Measurements from ENCODE around the gene CRYBA1. TPM values are rescaled to one million over a fixed set of nuclear protein-coding genes. Genes with fewer than 3 reads are reported as not detected.

Gene CRYBA1
- total RNA-seq, 1 experiment from 2014 or later = not detected

GRCh38 chr17:29283496-29283895 is 36.8 kb downstream of the CRYBA1 start:
- Mint-ChIP-seq H3K27me3 (ENCODE audit: unreplicated experiment) (no peaks in the 10 kb centered on the region), H3K4me3 (ENCODE audit: low read depth, unreplicated experiment) (no peak overlapping the region), H3K27ac (ENCODE audit: unreplicated experiment) (peak overlapping the region; percentile 8), H3K36me3 (ENCODE audit: insufficient read depth, unreplicated experiment) (peaks cover 87% of the 10 kb centered on the region), H3K4me1 (ENCODE audit: low read depth, unreplicated experiment) (peaks cover 30% of the 10 kb centered on the region), H3K9me3 (ENCODE audit: low read depth, unreplicated experiment) (no peaks in the 10 kb centered on the region)
- no peak for DNase-seq
- CTCF ChIA-PET = interaction anchor here (1.4 kb wide), 1 partner anchor 11 kb away, joined by 4 read pairs; the partner anchor contains the start of gene NUFIP2
- no TSS peak for BruUV-seq (replicated peaks)
- TF ChIP-seq CTCF (IDR thresholded peaks at IDR 0.05; ENCODE audit: unreplicated experiment) = peak; percentile 20
- intact Hi-C loops (cut with micrococcal nuclease; ENCODE audit: unreplicated experiment) = no loop called here

DNA sequence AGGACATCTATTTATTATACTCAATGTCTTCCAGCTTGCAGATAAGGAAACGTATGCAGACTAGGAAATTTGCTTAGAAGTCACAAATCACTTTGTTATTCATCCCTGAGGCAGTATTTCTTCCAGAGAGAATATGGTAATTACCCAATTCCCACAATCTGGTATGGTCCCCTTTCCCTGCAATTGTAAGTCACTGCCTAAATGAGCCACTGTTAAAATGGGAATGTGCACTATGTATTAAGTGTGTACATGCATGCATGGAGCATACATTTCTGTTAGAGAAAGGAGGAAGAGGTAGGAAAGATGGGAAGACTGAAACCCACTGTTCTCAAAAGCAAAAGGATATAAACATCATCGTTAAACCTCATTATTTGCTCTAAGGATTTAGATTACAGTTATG is 37.3 kb downstream of the CRYBA1 start:
- TF ChIP-seq CTCF (IDR thresholded peaks at IDR 0.05; ENCODE audit: unreplicated experiment) = no peak
- H3K4me3 Mint-ChIP-seq (ENCODE audit: low read depth, unreplicated experiment) = no peak overlapping the region
- no TSS peak for BruUV-seq (replicated peaks)
- DNase-seq = no peak
- H3K36me3 Mint-ChIP-seq (ENCODE audit: insufficient read depth, unreplicated experiment) = peaks cover 87% of the 10 kb centered on the region
- no peaks in the 10 kb centered on the region for H3K9me3 Mint-ChIP-seq (ENCODE audit: low read depth, unreplicated experiment)
- H3K27ac Mint-ChIP-seq (ENCODE audit: unreplicated experiment) = peak overlapping the region; percentile 8
- CTCF ChIA-PET = interaction anchor here (1.4 kb wide), 1 partner anchor 10 kb away, joined by 4 read pairs; the partner anchor contains the start of gene NUFIP2
- intact Hi-C loops (cut with micrococcal nuclease; ENCODE audit: unreplicated experiment) = no loop called here
- peaks cover 34% of the 10 kb centered on the region for H3K4me1 Mint-ChIP-seq (ENCODE audit: low read depth, unreplicated experiment)
- no peaks in the 10 kb centered on the region for H3K27me3 Mint-ChIP-seq (ENCODE audit: unreplicated experiment)

GRCh38 chr17:29289852-29290251 is 43.2 kb downstream of the CRYBA1 start:
- peaks cover 99% of the 10 kb centered on the region for H3K36me3 Mint-ChIP-seq (ENCODE audit: insufficient read depth, unreplicated experiment)
- H3K27ac Mint-ChIP-seq (ENCODE audit: unreplicated experiment) = no peak overlapping the region
- CTCF ChIA-PET = interaction anchor here (1.0 to 1.5 kb wide), 2 partner anchors 100 to 141 kb away, joined by 3 read pairs; partner anchors contain the start of gene TAOK1
- peak overlapping the region; percentile 90 for H3K4me3 Mint-ChIP-seq (ENCODE audit: low read depth, unreplicated experiment)
- no peak for TF ChIP-seq CTCF (IDR thresholded peaks at IDR 0.05; ENCODE audit: unreplicated experiment)
- BruUV-seq (replicated peaks) = no TSS peak
- H3K27me3 Mint-ChIP-seq (ENCODE audit: unreplicated experiment) = no peaks in the 10 kb centered on the region
- intact Hi-C loops (cut with micrococcal nuclease; ENCODE audit: unreplicated experiment) = loop anchor here (2.0 kb wide), 1 partner anchor 141 kb away; no protein-coding TSS in a partner anchor
- no peaks in the 10 kb centered on the region for H3K9me3 Mint-ChIP-seq (ENCODE audit: low read depth, unreplicated experiment)
- no peak for DNase-seq
- peaks cover 37% of the 10 kb centered on the region for H3K4me1 Mint-ChIP-seq (ENCODE audit: low read depth, unreplicated experiment)

DNA sequence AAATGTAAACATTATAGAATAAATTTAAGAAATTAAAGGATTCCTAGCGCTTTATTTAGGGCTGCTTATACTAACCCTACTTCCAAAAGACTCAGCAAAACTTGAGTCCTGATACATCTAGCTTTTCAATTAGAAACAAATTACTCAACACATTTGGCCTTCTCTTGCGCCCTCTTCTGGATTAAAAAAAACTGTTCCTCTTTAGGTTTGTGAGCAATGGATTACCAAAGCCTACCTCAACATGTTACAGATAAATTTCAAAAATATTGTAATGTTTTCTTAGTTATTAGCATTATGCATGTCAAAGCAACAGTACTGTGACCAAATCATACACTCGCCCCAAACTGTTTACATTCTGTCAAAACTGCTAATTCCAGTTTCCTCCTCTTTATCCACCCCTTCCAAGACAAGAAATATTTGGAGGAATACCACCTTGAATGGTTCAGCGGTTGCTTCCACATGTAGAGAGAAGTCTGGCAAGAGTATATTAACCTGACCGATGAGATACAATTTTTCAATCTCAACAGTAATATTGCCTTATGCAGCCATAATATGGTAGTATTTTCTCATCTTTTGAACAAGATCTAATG is 44.6 kb downstream of the CRYBA1 start:
- peak overlapping the region; percentile 93 for H3K27ac Mint-ChIP-seq (ENCODE audit: unreplicated experiment)
- CTCF ChIA-PET = interaction anchor here (0.7 to 1.0 kb wide), 9 partner anchors 22 to 167 kb away, joined by 3 to 11 read pairs (median 5); no protein-coding TSS in a partner anchor
- no TSS peak for BruUV-seq (replicated peaks)
- H3K4me1 Mint-ChIP-seq (ENCODE audit: low read depth, unreplicated experiment) = peaks cover 39% of the 10 kb centered on the region
- H3K36me3 Mint-ChIP-seq (ENCODE audit: insufficient read depth, unreplicated experiment) = peaks cover 88% of the 10 kb centered on the region
- H3K27me3 Mint-ChIP-seq (ENCODE audit: unreplicated experiment) = no peaks in the 10 kb centered on the region
- H3K4me3 Mint-ChIP-seq (ENCODE audit: low read depth, unreplicated experiment) = peak overlapping the region; percentile 90
- intact Hi-C loops (cut with micrococcal nuclease; ENCODE audit: unreplicated experiment) = loop anchor here (2.0 kb wide), 1 partner anchor 142 kb away; no protein-coding TSS in a partner anchor
- peak; percentile 34 for TF ChIP-seq CTCF (IDR thresholded peaks at IDR 0.05; ENCODE audit: unreplicated experiment)
- no peaks in the 10 kb centered on the region for H3K9me3 Mint-ChIP-seq (ENCODE audit: low read depth, unreplicated experiment)
- peak; percentile 44 for DNase-seq

Measured in Calu3 (cell line).